IMR-90 (cell line): ENCODE results near the gene ARHGEF40. TPM values are rescaled to one million over a fixed set of nuclear protein-coding genes. Genes with fewer than 3 reads are reported as not detected.

Experiments
- ATAC-seq: fragments of 200-7000 bp; cut with Tn5 transposase; 2 replicates; pipeline ENCODE4 v1.9.1; 2020; ENCODE audit warnings: low read depth, mild to moderate bottlenecking, moderate library complexity
- BruUV-seq: library from RNA; stranded (reverse); fragments of 400-500 nt; replicated peaks from 2 replicates; lab custom pipeline; 2021; lab: Mats Ljungman, UMichigan
- CTCF ChIA-PET: fragments of 300-600 bp; formaldehyde crosslinking; extraction: SDS; loops from one replicate; lab custom pipeline; 2021; ENCODE audit warnings: antibody characterized with exemption; lab: Yijun Ruan, JAX
- POLR2A ChIA-PET: fragments of 300-600 bp; sonication (Branson Sonifier 250); formaldehyde crosslinking; loops from one replicate; lab custom pipeline; 2022; ENCODE audit warnings: antibody characterized with exemption; ENCODE audit not compliant: unreplicated experiment; lab: Charles Lee
- DNase-seq: peaks from one replicate; pipeline ENCODE4 v3.0.0; 2013
- H2AFZ ChIP-seq: replicated peaks from 2 replicates; pipeline ENCODE3; 2013; ENCODE audit warnings: low read length, mild to moderate bottlenecking; ENCODE audit not compliant: poor library complexity
- H2AK5ac ChIP-seq: 2 replicates; pipeline ENCODE4 v1.6.1; 2013; ENCODE audit warnings: low read depth, low read length, inconsistent platforms
- H2AK9ac ChIP-seq: replicated peaks from 2 replicates; pipeline ENCODE3; 2013; ENCODE audit warnings: mild to moderate bottlenecking, low read depth, low read length, moderate library complexity; ENCODE audit not compliant: poor library complexity
- H2BK120ac ChIP-seq: 2 replicates; pipeline ENCODE4 v1.6.1; 2013; ENCODE audit warnings: low read depth, low read length, inconsistent platforms
- H2BK15ac ChIP-seq: 3 replicates; pipeline ENCODE4 v1.6.1; 2013; ENCODE audit warnings: low read depth, low read length, inconsistent platforms
- H2BK20ac ChIP-seq: 2 replicates; pipeline ENCODE4 v1.6.1; 2013; ENCODE audit warnings: low read depth, mild to moderate bottlenecking, inconsistent platforms, low read length, moderate library complexity
- H2BK5ac ChIP-seq: 2 replicates; pipeline ENCODE4 v1.6.1; 2013; ENCODE audit warnings: mild to moderate bottlenecking, low read depth, low read length, inconsistent platforms; ENCODE audit not compliant: poor library complexity, severe bottlenecking
- H3K14ac ChIP-seq: replicated peaks from 2 replicates; pipeline ENCODE4 v1.6.1; 2013; ENCODE audit warnings: low read depth, low read length, inconsistent platforms
- H3K18ac ChIP-seq: 2 replicates; pipeline ENCODE4 v1.6.1; 2013; ENCODE audit warnings: low read depth, low read length, control low read depth
- H3K23ac ChIP-seq: 2 replicates; pipeline ENCODE4 v1.6.1; 2013; ENCODE audit warnings: low read depth, low read length, inconsistent platforms
- H3K27ac ChIP-seq: 2 replicates; pipeline ENCODE4 v1.5.1; 2013; ENCODE audit warnings: mild to moderate bottlenecking, control low read depth, low read length; ENCODE audit not compliant: insufficient read depth
- H3K27me3 ChIP-seq: 2 replicates; pipeline ENCODE4 v1.6.1; 2013; ENCODE audit warnings: low read length; ENCODE audit not compliant: control insufficient read depth, insufficient read depth
- H3K36me3 ChIP-seq: 2 replicates; pipeline ENCODE4 v1.6.1; 2013; ENCODE audit warnings: low read length, mixed read lengths; ENCODE audit not compliant: control insufficient read depth, insufficient read depth
- H3K4ac ChIP-seq: 2 replicates; pipeline ENCODE4 v1.6.1; 2013; ENCODE audit warnings: low read depth, low read length, inconsistent platforms
- H3K4me1 ChIP-seq: 2 replicates; pipeline ENCODE4 v1.6.1; 2013; ENCODE audit warnings: low read length, mixed read lengths; ENCODE audit not compliant: control insufficient read depth, insufficient read depth
- H3K4me2 ChIP-seq: 2 replicates; pipeline ENCODE4 v1.6.1; 2013; ENCODE audit warnings: low read depth, mild to moderate bottlenecking, control low read depth, low read length, moderate library complexity
- H3K4me3 ChIP-seq: 2 replicates; pipeline ENCODE4 v1.5.1; 2013; ENCODE audit warnings: low read depth, mild to moderate bottlenecking, control low read depth, low read length, moderate library complexity; ENCODE audit not compliant: insufficient read depth
- H3K56ac ChIP-seq: 2 replicates; pipeline ENCODE4 v1.6.1; 2013; ENCODE audit warnings: low read length, inconsistent platforms; ENCODE audit not compliant: insufficient read depth; ENCODE audit errors: extremely low read depth
- H3K79me1 ChIP-seq, 2 experiments: 2 replicates each; pipeline ENCODE4 v1.6.1; 2013; ENCODE audit warnings: low read length in 2 of 2, inconsistent platforms in 1 of 2, low read depth in 1 of 2
- H3K9ac ChIP-seq: 2 replicates; pipeline ENCODE4 v1.6.1; 2013; ENCODE audit warnings: low read depth, low read length, control low read depth
- H3K9me1 ChIP-seq: 2 replicates; pipeline ENCODE4 v1.6.1; 2013; ENCODE audit warnings: low read length, inconsistent platforms; ENCODE audit not compliant: insufficient read depth
- H3K9me3 ChIP-seq: 2 replicates; pipeline ENCODE4 v1.6.1; 2013; ENCODE audit warnings: low read length; ENCODE audit not compliant: control insufficient read depth, insufficient read depth
- H4K20me1 ChIP-seq: 2 replicates; pipeline ENCODE4 v1.6.1; 2013; ENCODE audit warnings: low read length, inconsistent platforms; ENCODE audit not compliant: insufficient read depth
- H4K5ac ChIP-seq: 2 replicates; pipeline ENCODE4 v1.6.1; 2013; ENCODE audit warnings: mild to moderate bottlenecking, low read depth, low read length, control low read depth
- H4K8ac ChIP-seq, 2 experiments: 2 replicates each; pipeline ENCODE4 v1.6.1; 2013; ENCODE audit warnings: low read depth in 2 of 2, low read length in 2 of 2, control low read depth in 1 of 2, inconsistent platforms in 1 of 2
- H4K91ac ChIP-seq: 2 replicates; pipeline ENCODE4 v1.6.1; 2013; ENCODE audit warnings: low read depth, low read length, inconsistent platforms; ENCODE audit not compliant: insufficient read depth
- BHLHE40 ChIP-seq: fragments of 150-350 bp; IDR thresholded peaks from 2 replicates; pipeline ENCODE4 v1.6.1; 2016; ENCODE audit warnings: mild to moderate bottlenecking, low read depth, low read length
- CEBPB ChIP-seq: IDR thresholded peaks from 2 replicates; pipeline ENCODE4 v1.6.1; 2012; ENCODE audit warnings: low read depth, low read length, improper control_type of control experiment
- CHD1 ChIP-seq: IDR thresholded peaks from 2 replicates; pipeline ENCODE4 v1.6.1; 2012; ENCODE audit warnings: low read depth, low read length, improper control_type of control experiment
- CTCF ChIP-seq: conservative IDR thresholded peaks from 2 replicates; pipeline ENCODE4 v1.5.1; 2012; ENCODE audit warnings: mild to moderate bottlenecking, low read depth, low read length, improper control_type of control experiment
- ELK1 ChIP-seq: fragments of 150-350 bp; IDR thresholded peaks from 2 replicates; pipeline ENCODE4 v1.6.1; 2016; ENCODE audit warnings: low read depth, mild to moderate bottlenecking, low read length, moderate library complexity, borderline replicate concordance
- MAFK ChIP-seq: IDR thresholded peaks from 2 replicates; pipeline ENCODE4 v1.6.1; 2012; ENCODE audit warnings: low read depth, low read length, improper control_type of control experiment
- MAZ ChIP-seq: IDR thresholded peaks from 2 replicates; pipeline ENCODE4 v1.6.1; 2012; ENCODE audit warnings: low read depth, mild to moderate bottlenecking, low read length, improper control_type of control experiment, moderate library complexity, borderline replicate concordance
- MXI1 ChIP-seq: IDR thresholded peaks from 2 replicates; pipeline ENCODE4 v1.6.1; 2012; ENCODE audit warnings: low read depth, mild to moderate bottlenecking, low read length, moderate library complexity, borderline replicate concordance
- RCOR1 ChIP-seq: IDR thresholded peaks from 2 replicates; pipeline ENCODE4 v1.6.1; 2012; ENCODE audit warnings: mild to moderate bottlenecking, low read length, improper control_type of control experiment; ENCODE audit not compliant: insufficient replicate concordance
- RFX5 ChIP-seq: IDR thresholded peaks from 2 replicates; pipeline ENCODE4 v1.8.0; 2012; ENCODE audit warnings: low read depth, mild to moderate bottlenecking, low read length, moderate library complexity
- WGBS, 2 experiments: methylation state at CpG; one replicate each; pipeline versions ENCODE4 v1.1.5 to v1.1.7; 2013; ENCODE audit warnings: missing lambda C conversion rate in 2 of 2; ENCODE audit not compliant: insufficient read length in 1 of 2; ENCODE audit errors: extremely low coverage in 2 of 2; 5-methylcytosine and 5-hydroxymethylcytosine counted together
- dilution Hi-C: fragments of 300-500 bp; cut with HindIII; formaldehyde crosslinking; loops from one replicate; pipeline ENCODE4 v1.14.3; 2018; ENCODE audit warnings: low sequenced_read_pairs; ENCODE audit not compliant: unreplicated experiment
- in situ Hi-C: fragments of 300-500 bp; cut with MboI; formaldehyde crosslinking; loops from 3 replicates; pipeline ENCODE4 v1.14.3; 2019; ENCODE audit warnings: low sequenced_read_pairs, inconsistent platforms, mixed read lengths
- intact Hi-C: fragments of 100-400 bp; cut with micrococcal nuclease; formaldehyde crosslinking; loops from 2 replicates; pipeline ENCODE4 v1.10.0; 2022
- polyA plus RNA-seq, 3 experiments: library from polyadenylated mRNA; depleted of rRNA; stranded (reverse); fragments of >200 nt; gene quantifications; 2 replicates each; pipeline ENCODE4 v1.2.3, GENCODE V29; 2012; ENCODE audit warnings: low replicate concordance in 1 of 3
- total RNA-seq: library from RNA; depleted of rRNA; stranded (reverse); fragments of >200 nt; gene quantifications from 2 replicates; pipeline ENCODE4 v1.2.3, GENCODE V29; 2012

The ARHGEF40 gene
- total and polyA plus RNA-seq, 2 of the 4 experiments (the other 2 are of a cell fraction): 18.1 to 58.4 TPM

DNA sequence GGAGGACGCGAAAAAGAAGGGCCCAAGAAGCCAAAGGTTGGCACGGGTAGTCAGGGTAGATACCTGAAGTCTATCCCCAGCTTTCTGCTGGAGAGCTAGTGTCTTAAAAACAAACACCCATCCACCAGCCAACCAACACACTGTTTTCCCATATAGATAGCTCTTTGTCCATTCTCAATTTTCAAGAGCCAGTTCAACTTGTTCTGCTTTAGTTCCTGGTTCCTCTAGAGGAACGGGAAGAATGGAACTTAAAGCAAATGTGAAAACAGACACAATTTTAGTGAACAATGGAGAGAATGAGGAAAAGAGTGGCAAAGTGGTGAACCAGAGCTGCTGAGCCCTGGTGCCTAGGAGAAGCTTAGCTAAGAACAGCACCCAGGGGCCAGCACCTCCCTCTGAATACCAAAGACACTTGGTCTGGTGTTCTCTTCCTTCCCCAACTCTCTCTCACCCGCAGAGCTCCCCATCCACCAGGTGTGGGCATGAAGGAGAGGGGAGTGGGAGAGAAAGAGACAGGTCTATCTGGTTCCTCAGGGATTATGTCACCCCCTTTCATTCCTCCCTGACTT, 49.0 kb upstream of the ARHGEF40 start:
- H3K9ac ChIP-seq: no peak overlapping the region

More for the DNA sequence above, 49.0 kb upstream of the ARHGEF40 start:
- H3K18ac ChIP-seq: no peak overlapping the region
- no peak overlapping the region for H3K14ac ChIP-seq
- no peak for DNase-seq
- no peaks in the 10 kb centered on the region for H3K36me3 ChIP-seq
- H3K23ac ChIP-seq: no peak overlapping the region
- TF ChIP-seq CTCF (no peak), MXI1 (no peak), RFX5 (no peak), MAFK (no peak), BHLHE40 (no peak), CHD1 (no peak), MAZ (no peak), RCOR1 (no peak), ELK1 (no peak), CEBPB (no peak)
- intact Hi-C loops (no loop called here), in situ Hi-C loops (no loop called here), dilution Hi-C loops (no loop called here)
- H3K79me1 ChIP-seq: no peaks in the 10 kb centered on the region
- no peak overlapping the region for H4K5ac ChIP-seq
- H3K4me2 ChIP-seq: no peak overlapping the region
- H2BK15ac ChIP-seq: no peak overlapping the region
- ATAC-seq: no peak
- H3K4me3 ChIP-seq: no peak overlapping the region
- no peak overlapping the region for H2BK5ac ChIP-seq
- POLR2A ChIA-PET: no interaction called here
- H2BK120ac ChIP-seq: no peak overlapping the region
- BruUV-seq: no TSS peak
- no peak overlapping the region for H4K8ac ChIP-seq
- H2BK20ac ChIP-seq: no peak overlapping the region
- CTCF ChIA-PET: interaction anchor here (0.7 to 0.8 kb wide), 2 partner anchors 16 to 84 kb away, joined by 3 read pairs; no protein-coding TSS in a partner anchor
- no peak overlapping the region for H3K4ac ChIP-seq
- no peaks in the 10 kb centered on the region for H3K4me1 ChIP-seq
- H3K9me1 ChIP-seq: no peaks in the 10 kb centered on the region
- no peak overlapping the region for H4K91ac ChIP-seq
- WGBS, 2 experiments: 84% methylated on average over 3 of the region's 5 CpGs; no CpG with 5 or more reads in 1 of the 2 experiments
- H3K27me3 ChIP-seq: peaks cover 58% of the 10 kb centered on the region
- H4K20me1 ChIP-seq: no peaks in the 10 kb centered on the region
- H3K56ac ChIP-seq: no peak overlapping the region
- no peak overlapping the region for H2AK5ac ChIP-seq
- H2AK9ac ChIP-seq: no peak overlapping the region
- no peaks in the 10 kb centered on the region for H3K9me3 ChIP-seq
- no peak overlapping the region for H2AFZ ChIP-seq
- no peak overlapping the region for H3K27ac ChIP-seq
